ENCODE measurements around the gene SH2D4B. TPM values are rescaled to one million over a fixed set of nuclear protein-coding genes. Genes with fewer than 3 reads are reported as not detected.

Gene SH2D4B
- total RNA-seq, 1 donor from 2014 or later, result not detected

DNA sequence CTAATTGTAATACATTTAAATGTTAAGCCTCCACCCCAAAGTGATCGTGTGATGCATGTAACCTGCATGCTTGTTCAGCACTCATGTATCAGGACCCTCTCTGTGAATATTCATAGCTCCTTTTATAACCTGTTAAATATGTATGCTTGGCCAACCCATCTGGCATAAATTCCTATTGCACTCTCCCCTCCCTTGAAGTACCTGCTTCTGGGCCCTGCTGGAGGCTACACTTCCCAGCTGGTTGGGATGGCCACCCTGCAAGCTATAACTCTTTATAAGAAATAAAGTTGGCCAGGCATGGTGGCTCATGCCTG is 149.7 kb downstream of the SH2D4B start:
- Histone ChIP-seq H3K27ac (no peak overlapping the region), H3K9me3 (no peaks in the 10 kb centered on the region), H3K4me3 (no peak overlapping the region), H3K27me3 (no peaks in the 10 kb centered on the region), H3K36me3 (no peaks in the 10 kb centered on the region), H3K4me1 (no peaks in the 10 kb centered on the region)
- no peak for DNase-seq (ENCODE audit: extremely low spot score in 2 of 2)
- TF ChIP-seq POLR2AphosphoS5 (IDR thresholded peaks at IDR 0.05; ENCODE audit: insufficient read depth in 1 of 2, low read depth in 1 of 2), result no peak
- TF ChIP-seq POLR2A (IDR thresholded peaks at IDR 0.05), result no peak
- TF ChIP-seq, protein P1, sequence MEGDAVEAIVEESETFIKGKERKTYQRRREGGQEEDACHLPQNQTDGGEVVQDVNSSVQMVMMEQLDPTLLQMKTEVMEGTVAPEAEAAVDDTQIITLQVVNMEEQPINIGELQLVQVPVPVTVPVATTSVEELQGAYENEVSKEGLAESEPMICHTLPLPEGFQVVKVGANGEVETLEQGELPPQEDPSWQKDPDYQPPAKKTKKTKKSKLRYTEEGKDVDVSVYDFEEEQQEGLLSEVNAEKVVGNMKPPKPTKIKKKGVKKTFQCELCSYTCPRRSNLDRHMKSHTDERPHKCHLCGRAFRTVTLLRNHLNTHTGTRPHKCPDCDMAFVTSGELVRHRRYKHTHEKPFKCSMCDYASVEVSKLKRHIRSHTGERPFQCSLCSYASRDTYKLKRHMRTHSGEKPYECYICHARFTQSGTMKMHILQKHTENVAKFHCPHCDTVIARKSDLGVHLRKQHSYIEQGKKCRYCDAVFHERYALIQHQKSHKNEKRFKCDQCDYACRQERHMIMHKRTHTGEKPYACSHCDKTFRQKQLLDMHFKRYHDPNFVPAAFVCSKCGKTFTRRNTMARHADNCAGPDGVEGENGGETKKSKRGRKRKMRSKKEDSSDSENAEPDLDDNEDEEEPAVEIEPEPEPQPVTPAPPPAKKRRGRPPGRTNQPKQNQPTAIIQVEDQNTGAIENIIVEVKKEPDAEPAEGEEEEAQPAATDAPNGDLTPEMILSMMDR (IDR thresholded peaks at IDR 0.05), result no peak
- intact Hi-C loops (cut with DNase I), result no loop called here

DNA sequence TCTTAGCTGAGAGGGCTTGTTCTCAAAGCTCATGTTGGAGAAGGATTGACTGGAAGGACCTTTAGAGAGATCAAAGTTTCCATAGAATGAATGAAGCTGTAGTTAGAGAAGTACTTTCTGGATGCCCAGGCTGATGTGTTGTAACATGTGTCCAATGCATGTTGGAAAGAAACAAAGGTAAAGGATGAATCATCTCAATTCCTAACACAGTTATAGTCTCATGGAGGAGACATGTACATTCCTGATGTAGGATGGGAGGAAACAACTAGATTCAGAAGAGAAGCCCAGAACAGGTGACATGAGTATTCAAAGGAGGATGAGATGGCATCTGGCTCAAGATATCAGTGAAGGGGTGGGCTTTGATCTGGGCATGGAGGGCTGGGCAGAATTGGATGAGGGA is 152.7 kb downstream of the SH2D4B start:
- intact Hi-C loops (cut with DNase I), result no loop called here
- TF ChIP-seq POLR2A (IDR thresholded peaks at IDR 0.05) (no peak), POLR2AphosphoS5 (IDR thresholded peaks at IDR 0.05; ENCODE audit: insufficient read depth in 1 of 2, low read depth in 1 of 2) (no peak)
- no peak overlapping the region for H3K4me3 ChIP-seq
- no peak for DNase-seq (ENCODE audit: extremely low spot score in 2 of 2)
- no peaks in the 10 kb centered on the region for H3K27me3 ChIP-seq
- no peak overlapping the region for H3K27ac ChIP-seq
- no peaks in the 10 kb centered on the region for H3K9me3 ChIP-seq
- H3K36me3 ChIP-seq, result no peaks in the 10 kb centered on the region
- H3K4me1 ChIP-seq, result no peaks in the 10 kb centered on the region

DNA sequence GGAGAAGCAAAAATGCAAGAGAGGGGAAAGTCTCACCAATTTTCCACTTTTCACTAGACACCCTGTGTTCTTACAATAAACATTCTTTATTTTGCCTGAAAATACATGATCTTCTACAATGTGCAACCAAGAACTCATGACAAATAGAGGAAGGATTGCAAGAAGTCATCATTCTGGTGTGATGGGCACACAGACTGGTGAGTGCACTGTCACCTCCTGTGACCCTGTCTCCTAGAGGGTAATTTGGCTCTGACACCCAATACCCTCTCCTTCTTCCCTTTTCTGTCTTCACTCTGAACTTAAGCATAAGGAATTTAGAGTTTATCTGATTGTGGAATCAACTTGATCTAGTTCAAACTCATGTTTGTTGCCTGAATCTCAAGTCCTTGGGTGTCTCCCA is 153.7 kb downstream of the SH2D4B start:
- Histone ChIP-seq H3K4me1 (no peaks in the 10 kb centered on the region), H3K27ac (no peak overlapping the region), H3K4me3 (no peak overlapping the region), H3K36me3 (no peaks in the 10 kb centered on the region), H3K27me3 (no peaks in the 10 kb centered on the region), H3K9me3 (no peaks in the 10 kb centered on the region)
- TF ChIP-seq POLR2AphosphoS5 (IDR thresholded peaks at IDR 0.05; ENCODE audit: insufficient read depth in 1 of 2, low read depth in 1 of 2), result no peak
- no peak for TF ChIP-seq POLR2A (IDR thresholded peaks at IDR 0.05)
- TF ChIP-seq, protein P1 (IDR thresholded peaks at IDR 0.05), result no peak
- intact Hi-C loops (cut with DNase I), result no loop called here
- DNase-seq (ENCODE audit: extremely low spot score in 2 of 2), result no peak

DNA sequence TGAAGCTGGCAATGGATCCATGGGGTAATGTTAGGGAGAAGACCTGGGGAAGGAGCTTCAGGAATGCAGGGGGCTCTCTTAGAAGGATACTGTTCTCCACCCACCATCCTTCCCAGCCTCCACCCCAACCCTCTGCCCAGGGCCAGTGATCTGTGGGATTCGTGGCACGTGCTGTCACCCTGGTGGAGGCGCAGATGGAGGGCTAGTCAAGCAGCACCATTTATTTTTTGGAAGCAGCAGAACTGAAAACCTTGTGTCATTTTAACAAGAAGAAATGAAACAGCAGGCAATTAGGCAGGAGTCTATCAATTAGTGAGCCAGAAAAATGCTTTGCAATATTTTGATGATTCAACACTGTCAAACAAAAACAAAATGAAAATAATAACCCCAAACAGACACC is 155.9 kb downstream of the SH2D4B start:
- H3K36me3 ChIP-seq, result no peaks in the 10 kb centered on the region
- no peak overlapping the region for H3K27ac ChIP-seq
- no peaks in the 10 kb centered on the region for H3K9me3 ChIP-seq
- TF ChIP-seq, protein P1 (IDR thresholded peaks at IDR 0.05), result no peak
- TF ChIP-seq POLR2AphosphoS5 (IDR thresholded peaks at IDR 0.05; ENCODE audit: insufficient read depth in 1 of 2, low read depth in 1 of 2) (no peak), POLR2A (IDR thresholded peaks at IDR 0.05) (no peak)
- H3K4me1 ChIP-seq, result no peaks in the 10 kb centered on the region
- DNase-seq (ENCODE audit: extremely low spot score in 2 of 2), result no peak
- no peaks in the 10 kb centered on the region for H3K27me3 ChIP-seq
- no peak overlapping the region for H3K4me3 ChIP-seq
- intact Hi-C loops (cut with DNase I), result no loop called here

DNA sequence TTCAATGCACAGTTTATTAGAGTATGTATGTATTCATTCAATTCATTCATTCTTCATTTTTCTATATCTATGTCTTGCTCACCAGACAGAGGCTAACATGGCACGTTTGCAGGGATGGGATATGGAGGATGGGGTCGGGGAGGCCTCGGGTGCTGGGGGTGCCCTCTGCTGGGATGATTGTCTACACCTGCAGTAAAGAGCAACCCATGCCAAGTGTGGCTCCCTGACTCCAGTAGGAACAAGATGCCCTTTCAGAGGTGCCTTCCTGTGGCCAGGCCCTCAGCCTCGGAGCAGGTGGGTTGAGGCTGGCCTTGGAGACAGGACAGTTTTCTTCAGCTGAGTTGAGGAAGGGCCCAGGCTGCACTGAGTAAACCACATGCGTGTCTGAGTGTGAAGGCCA is 157.2 kb downstream of the SH2D4B start:
- Histone ChIP-seq H3K27me3 (no peaks in the 10 kb centered on the region), H3K27ac (no peak overlapping the region), H3K9me3 (no peaks in the 10 kb centered on the region), H3K36me3 (no peaks in the 10 kb centered on the region), H3K4me1 (no peaks in the 10 kb centered on the region), H3K4me3 (no peak overlapping the region)
- DNase-seq (ENCODE audit: extremely low spot score in 2 of 2), result no peak
- TF ChIP-seq POLR2A (IDR thresholded peaks at IDR 0.05), result no peak
- TF ChIP-seq POLR2AphosphoS5 (IDR thresholded peaks at IDR 0.05; ENCODE audit: insufficient read depth in 1 of 2, low read depth in 1 of 2), result no peak
- TF ChIP-seq, protein P1 (IDR thresholded peaks at IDR 0.05), result no peak
- intact Hi-C loops (cut with DNase I), result no loop called here

Other genes starting within 250 kb of the SH2D4B start
- not detected for gene MAT1A, start 248.2 kb upstream of the SH2D4B start, total RNA-seq
- gene DYDC1, start 181.1 kb upstream of the SH2D4B start, total RNA-seq, result not detected
- gene DYDC2, start 181.1 kb upstream of the SH2D4B start, total RNA-seq, result not detected
- 62.4 TPM for gene PRXL2A, start 129.4 kb upstream of the SH2D4B start, total RNA-seq
- 98.0 TPM for gene TSPAN14, start 83.6 kb upstream of the SH2D4B start, total RNA-seq